Activated T-cell treated with anti-CD3 and anti-CD28 coated beads for 4 hours (primary cell): ENCODE measurements around the gene PSG6.
"Not testable (repeated sequence)": the region's sequence is repeated elsewhere in the genome, so short reads cannot be mapped to it uniquely, and the experiment has no call there.

Source experiments
- DNase-seq: peaks from one replicate; pipeline ENCODE4 v3.0.0-alpha.2; 2020

PSG6 gene

GRCh38 chr19:42917634-42918033, at the start of gene PSG6:
PSG6 (minus strand) TSS chr19:42917894; CDS start chr19:42917792, 102 bp downstream.
- DNase-seq = not testable (repeated sequence)

GRCh38 chr19:42965176-42965575, 47.5 kb upstream of the PSG6 start:
- no peak for DNase-seq

GRCh38 chr19:42961119-42961518, 43.4 kb upstream of the PSG6 start:
- DNase-seq = no peak

- DNase-seq = not testable (repeated sequence)
Measured at GRCh38 chr19:42952126-42952525, 34.4 kb upstream of the PSG6 start.

- not testable (repeated sequence) for DNase-seq
Measured at GRCh38 chr19:42951476-42951875, 33.8 kb upstream of the PSG6 start.

GRCh38 chr19:42942187-42942789, 24.6 kb upstream of the PSG6 start:
- no peak for DNase-seq

GRCh38 chr19:42937107-42937506, 19.4 kb upstream of the PSG6 start, which contains the start of gene PSG7:
PSG7 (minus strand) TSS chr19:42937207; CDS start chr19:42937076, 131 bp downstream.
- not testable (repeated sequence) for DNase-seq

GRCh38 chr19:42934726-42935125, 17.0 kb upstream of the PSG6 start:
- DNase-seq = not testable (repeated sequence)

- not testable (repeated sequence) for DNase-seq
Measured at GRCh38 chr19:42934183-42934582, 16.5 kb upstream of the PSG6 start.

GRCh38 chr19:42933412-42933811, 15.7 kb upstream of the PSG6 start:
- DNase-seq = not testable (repeated sequence)

- not testable (repeated sequence) for DNase-seq
Measured at GRCh38 chr19:42932485-42933101, 14.9 kb upstream of the PSG6 start.

GRCh38 chr19:42930214-42930613, 12.5 kb upstream of the PSG6 start:
- DNase-seq = not testable (repeated sequence)

- no peak for DNase-seq
Measured at GRCh38 chr19:42928896-42929295, 11.2 kb upstream of the PSG6 start.

GRCh38 chr19:42926781-42927180, 9.1 kb upstream of the PSG6 start:
- no peak for DNase-seq

- DNase-seq = not testable (repeated sequence)
Measured at GRCh38 chr19:42923106-42923505, 5.4 kb upstream of the PSG6 start.

- not testable (repeated sequence) for DNase-seq
Measured at GRCh38 chr19:42920971-42921370, 3.3 kb upstream of the PSG6 start.

GRCh38 chr19:42919757-42920079, 2.0 kb upstream of the PSG6 start:
- no peak for DNase-seq

- not testable (repeated sequence) for DNase-seq
Measured at GRCh38 chr19:42919070-42919756, 1.5 kb upstream of the PSG6 start.

- not testable (repeated sequence) for DNase-seq
Measured at GRCh38 chr19:42918377-42919069, 829 bp upstream of the PSG6 start.

- DNase-seq = not testable (repeated sequence)
Measured at GRCh38 chr19:42916931-42917330, 763 bp downstream of the PSG6 start.

GRCh38 chr19:42913516-42913915, 4.2 kb downstream of the PSG6 start:
- DNase-seq = not testable (repeated sequence)

- DNase-seq = not testable (repeated sequence)
Measured at GRCh38 chr19:42912941-42913340, 4.8 kb downstream of the PSG6 start.

GRCh38 chr19:42911731-42912130, 6.0 kb downstream of the PSG6 start:
- not testable (repeated sequence) for DNase-seq
